Muscle of leg (tissue), 11 donors: ENCODE results near the gene CDK5R2. TPM values are rescaled to one million over a fixed set of nuclear protein-coding genes. Genes with fewer than 3 reads are reported as not detected.

Experiments
- DNase-seq: peaks from one replicate; pipeline ENCODE4 v3.0.0; 2013
- H3K27ac ChIP-seq: one replicate; pipeline ENCODE4 v1.5.1; 2013; ENCODE audit warnings: mild to moderate bottlenecking, low read length, control low read depth
- H3K27me3 ChIP-seq: one replicate; pipeline ENCODE4 v1.6.1; 2013; ENCODE audit warnings: low read length; ENCODE audit not compliant: control insufficient read depth, insufficient read depth
- H3K36me3 ChIP-seq: one replicate; pipeline ENCODE4 v1.6.1; 2013; ENCODE audit warnings: low read length; ENCODE audit not compliant: control insufficient read depth, insufficient read depth
- H3K4me1 ChIP-seq: one replicate; pipeline ENCODE4 v1.6.1; 2013; ENCODE audit warnings: low read length; ENCODE audit not compliant: control insufficient read depth, insufficient read depth
- H3K4me3 ChIP-seq: one replicate; pipeline ENCODE4 v1.5.1; 2013; ENCODE audit warnings: low read length, control low read depth
- H3K9me3 ChIP-seq: replicated peaks from 2 replicates; pipeline ENCODE4 v1.6.1; 2013; ENCODE audit warnings: low read depth, low read length; ENCODE audit not compliant: control insufficient read depth
- WGBS: methylation state at CpG from one replicate; pipeline ENCODE4 v1.1.5; 2013; ENCODE audit warnings: missing lambda C conversion rate; ENCODE audit not compliant: insufficient coverage; 5-methylcytosine and 5-hydroxymethylcytosine counted together
- polyA plus RNA-seq, 8 donors: library from polyadenylated mRNA; unstranded; fragments of 120-200 nt; gene quantifications; one replicate each; pipeline versions ENCODE4 v1.2.1 to v1.2.3, GENCODE V29; 2013; ENCODE audit warnings: inconsistent platforms in 1 of 8, low replicate concordance in 1 of 8; ENCODE audit not compliant: insufficient read length in 8 of 8, insufficient read depth in 1 of 8
- total RNA-seq: library from RNA; stranded (reverse); fragments of 120-200 nt; gene quantifications from one replicate; pipeline ENCODE4 v1.2.4, GENCODE V29; 2013

The CDK5R2 gene
- total and polyA plus RNA-seq, 9 donors: 0.04 to 0.16 (median 0.08) TPM; not detected in 3

DNA sequence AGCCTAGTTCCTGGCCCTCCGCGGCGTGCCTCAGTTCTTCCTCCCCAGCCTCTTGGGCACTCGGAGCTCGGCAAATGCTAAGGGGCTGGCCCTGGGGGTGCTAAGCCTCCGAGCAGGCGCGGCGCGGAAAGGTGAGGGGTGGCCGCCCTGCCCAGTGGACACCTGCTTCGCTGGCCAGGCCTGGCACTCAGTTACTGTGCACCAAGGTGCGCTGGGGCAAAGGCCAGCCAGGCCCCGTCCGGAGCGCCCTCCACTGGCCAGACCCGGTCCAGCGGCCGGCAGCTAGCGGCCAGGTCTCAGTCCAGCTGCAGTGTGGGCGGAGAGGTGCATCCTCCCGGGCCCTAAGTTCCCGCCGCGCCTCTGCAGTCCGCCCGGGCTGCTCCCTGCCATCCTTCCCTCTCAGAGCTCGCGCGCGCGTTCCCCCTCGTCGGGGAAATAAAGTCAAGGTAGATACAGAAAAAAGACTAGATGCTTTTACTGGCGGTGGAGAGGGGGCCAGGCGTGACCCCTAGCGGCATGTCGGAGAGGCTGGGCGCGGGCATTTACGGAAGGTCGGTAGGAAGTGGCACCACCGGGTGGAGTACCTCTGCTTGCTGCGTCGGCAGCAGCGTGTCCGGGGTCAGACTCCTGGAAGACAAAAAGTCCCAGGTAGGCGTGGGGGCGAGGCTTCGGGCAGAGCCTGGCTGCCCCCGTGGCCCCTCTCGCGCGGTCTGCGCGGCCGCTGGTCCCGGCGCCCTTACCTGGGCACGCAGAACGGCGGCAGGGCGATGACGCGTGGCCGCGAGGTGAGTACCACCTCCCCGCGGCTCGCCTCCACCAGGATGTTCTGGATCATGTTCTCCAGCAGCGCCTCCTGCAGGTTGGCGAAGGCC lies 43.2 kb downstream of the CDK5R2 start:
- Histone ChIP-seq H3K36me3 (no peaks in the 10 kb centered on the region), H3K9me3 (no peaks in the 10 kb centered on the region), H3K27ac (no peak overlapping the region), H3K4me1 (peaks cover 22% of the 10 kb centered on the region), H3K4me3 (no peak overlapping the region), H3K27me3 (peaks cover 91% of the 10 kb centered on the region)
- WGBS: 2% methylated on average over 67 of the region's 72 CpGs
- no peak for DNase-seq

GRCh38 chr2:219003267-219003634 lies 43.8 kb downstream of the CDK5R2 start:
- no peak for DNase-seq
- Histone ChIP-seq H3K36me3 (no peaks in the 10 kb centered on the region), H3K27me3 (peaks cover 85% of the 10 kb centered on the region), H3K27ac (no peak overlapping the region), H3K4me1 (peaks cover 21% of the 10 kb centered on the region), H3K9me3 (no peaks in the 10 kb centered on the region), H3K4me3 (no peak overlapping the region)
- WGBS: 1% methylated on average over 14 of the region's 20 CpGs

DNA sequence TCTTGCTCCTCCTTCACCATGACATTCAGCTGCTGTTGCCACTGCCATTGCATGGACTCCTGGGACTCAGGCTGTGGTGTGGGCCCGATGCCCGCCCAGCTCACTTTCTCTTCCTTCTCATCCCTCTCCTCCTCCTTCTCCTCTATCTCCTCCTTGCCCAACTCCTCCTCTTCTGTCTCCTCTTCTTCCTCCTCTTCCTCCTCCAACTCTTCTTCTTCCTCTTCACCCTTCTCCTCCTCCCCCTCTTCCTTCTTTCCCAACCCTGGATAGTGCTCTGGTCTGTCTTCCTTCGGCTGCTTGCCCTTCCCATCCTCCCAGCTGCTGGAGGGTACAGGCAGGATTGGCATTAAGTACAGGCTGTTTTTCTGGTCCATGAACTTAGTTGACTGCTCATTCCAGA lies 44.5 kb downstream of the CDK5R2 start:
- 48% methylated on average over 2 of the region's 3 CpGs for WGBS
- Histone ChIP-seq H3K27ac (no peak overlapping the region), H3K9me3 (no peaks in the 10 kb centered on the region), H3K27me3 (peaks cover 79% of the 10 kb centered on the region), H3K4me3 (no peak overlapping the region), H3K4me1 (peaks cover 16% of the 10 kb centered on the region), H3K36me3 (no peaks in the 10 kb centered on the region)
- DNase-seq: no peak

DNA sequence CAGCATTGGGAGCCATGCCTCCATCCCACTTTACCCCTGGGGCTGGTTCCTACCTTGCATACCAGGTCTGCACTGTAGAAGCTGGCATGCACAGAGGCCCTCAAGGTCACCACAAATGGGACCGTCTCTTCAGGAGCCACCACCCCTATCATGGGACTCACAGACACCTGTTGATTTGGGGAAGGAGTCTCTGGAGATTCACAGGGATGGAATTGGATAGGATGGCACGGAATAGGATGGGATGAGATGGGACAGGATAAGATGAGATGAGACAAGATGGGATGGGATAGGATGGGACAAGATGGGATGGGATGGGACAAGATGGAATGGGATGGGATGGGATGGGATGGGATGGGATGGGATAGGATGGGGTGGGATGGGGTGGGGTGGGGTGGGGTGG lies 49.8 kb downstream of the CDK5R2 start:
- DNase-seq: no peak
- Histone ChIP-seq H3K27me3 (peaks cover 45% of the 10 kb centered on the region), H3K9me3 (no peaks in the 10 kb centered on the region), H3K36me3 (no peaks in the 10 kb centered on the region), H3K4me3 (no peak overlapping the region), H3K27ac (no peak overlapping the region), H3K4me1 (no peaks in the 10 kb centered on the region)
- 56% methylated on average over 1 of the region's 2 CpGs for WGBS

DNA sequence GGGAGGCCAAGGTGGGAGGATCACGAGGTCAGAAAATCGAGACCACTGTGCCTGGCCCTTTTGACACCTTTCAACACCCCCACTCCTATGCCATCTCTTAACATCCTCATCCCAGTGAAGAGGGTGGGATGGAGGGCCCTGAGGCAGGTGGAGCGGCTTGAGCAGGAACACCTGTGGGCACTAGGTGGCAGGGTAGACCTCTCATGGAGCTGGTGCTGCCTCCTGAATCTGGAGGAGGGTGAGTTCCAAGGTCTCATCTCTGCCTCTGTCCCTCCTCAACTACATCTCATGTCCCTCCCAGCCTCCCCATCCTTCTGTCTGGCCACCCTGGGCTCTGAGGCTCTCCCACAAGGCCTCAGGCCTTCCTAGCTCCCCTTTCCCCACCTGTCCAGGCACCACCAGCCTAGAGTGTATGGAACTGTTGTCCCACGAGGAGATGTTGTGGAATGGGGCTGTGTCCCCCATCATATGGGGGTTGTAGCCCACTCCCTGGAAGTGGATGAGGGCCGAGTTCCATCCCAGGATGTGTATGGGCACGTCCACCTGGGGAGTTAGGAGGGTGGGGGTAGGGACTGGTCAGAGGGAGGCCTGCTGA lies 50.8 kb downstream of the CDK5R2 start:
- no CpG with 5 or more reads among the region's 6 CpGs for WGBS
- H3K27ac ChIP-seq: no peak overlapping the region
- no peaks in the 10 kb centered on the region for H3K4me1 ChIP-seq
- no peak overlapping the region for H3K4me3 ChIP-seq
- no peaks in the 10 kb centered on the region for H3K9me3 ChIP-seq
- H3K36me3 ChIP-seq: no peaks in the 10 kb centered on the region
- peaks cover 41% of the 10 kb centered on the region for H3K27me3 ChIP-seq
- no peak for DNase-seq

DNA sequence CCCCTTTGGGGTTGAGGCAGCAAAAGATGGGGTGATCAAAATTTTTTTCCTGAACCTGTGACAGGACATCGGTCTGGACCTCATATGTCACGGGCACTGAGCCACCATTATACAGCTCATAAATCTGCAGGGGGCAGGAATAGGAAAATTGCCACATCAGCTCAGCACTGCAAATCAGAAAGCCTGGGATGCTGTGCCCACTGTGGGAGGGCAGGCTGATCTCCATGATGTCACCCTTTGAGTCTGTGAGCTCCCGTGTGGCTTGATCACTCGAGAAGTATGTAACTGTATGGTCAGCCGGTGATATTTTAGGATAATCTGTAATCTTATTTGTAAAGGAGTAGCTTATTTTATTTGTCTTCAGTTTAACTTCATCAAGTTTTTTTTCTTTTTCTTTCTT lies 51.4 kb downstream of the CDK5R2 start:
- no peak for DNase-seq
- WGBS: no CpG with 5 or more reads among the region's 5 CpGs
- Histone ChIP-seq H3K4me1 (no peaks in the 10 kb centered on the region), H3K4me3 (no peak overlapping the region), H3K27ac (no peak overlapping the region), H3K9me3 (no peaks in the 10 kb centered on the region), H3K27me3 (peaks cover 35% of the 10 kb centered on the region), H3K36me3 (no peaks in the 10 kb centered on the region)

Other genes starting within 250 kb of the CDK5R2 start
- gene TTLL4, start 248.8 kb upstream of the CDK5R2 start, total RNA-seq: 9.7 TPM
- 10 to 100 TPM; 19.5 to 25.5 (median 21.1) TPM for gene TTLL4, start 248.8 kb upstream of the CDK5R2 start, polyA plus RNA-seq
- gene CYP27A1, start 177.5 kb upstream of the CDK5R2 start, total RNA-seq: 18.4 TPM
- 10 to 100 TPM; 11.8 to 26.8 (median 19.7) TPM for gene CYP27A1, start 177.5 kb upstream of the CDK5R2 start, polyA plus RNA-seq
- 19.3 TPM for gene PRKAG3, start 127.9 kb upstream of the CDK5R2 start, total RNA-seq
- 10 to 100 TPM in 7 of 8 donors, 1 to 10 TPM in 1; 9.9 to 22.6 (median 19.0) TPM for gene PRKAG3, start 127.9 kb upstream of the CDK5R2 start, polyA plus RNA-seq
- 0.09 TPM for gene WNT6, start 99.9 kb upstream of the CDK5R2 start, total RNA-seq
- gene WNT6, start 99.9 kb upstream of the CDK5R2 start, polyA plus RNA-seq: 1 to 10 TPM in 1 of 8 donors, under 1 TPM in 5, not detected in 2; 0.11 to 2.8 (median 0.13) TPM
- gene WNT10A, start 78.8 kb upstream of the CDK5R2 start, total RNA-seq: 0.04 TPM
- gene WNT10A, start 78.8 kb upstream of the CDK5R2 start, polyA plus RNA-seq: 1 to 10 TPM in 1 of 8 donors, under 1 TPM in 2, not detected in 5; 0.06 to 1.7 (median 0.07) TPM
- not detected for gene FEV, start 25.5 kb downstream of the CDK5R2 start, total RNA-seq
- under 1 TPM in 5 of 8 donors, not detected in 3; 0.08 to 0.62 (median 0.40) TPM for gene FEV, start 25.5 kb downstream of the CDK5R2 start, polyA plus RNA-seq
- gene CRYBA2, start 33.8 kb downstream of the CDK5R2 start, total RNA-seq: not detected
- not detected for gene CRYBA2, start 33.8 kb downstream of the CDK5R2 start, polyA plus RNA-seq
- not detected for gene CFAP65, start 81.8 kb downstream of the CDK5R2 start, total RNA-seq
- gene CFAP65, start 81.8 kb downstream of the CDK5R2 start, polyA plus RNA-seq: under 1 TPM in 2 of 8 donors, not detected in 6; 0.05 to 0.54 TPM
- 0.04 TPM for gene IHH, start 101.3 kb downstream of the CDK5R2 start, total RNA-seq
- 1 to 10 TPM in 1 of 8 donors, under 1 TPM in 4, not detected in 3; 0.05 to 3.2 (median 0.19) TPM for gene IHH, start 101.3 kb downstream of the CDK5R2 start, polyA plus RNA-seq
- 14.1 TPM for gene NHEJ1, start 201.1 kb downstream of the CDK5R2 start, total RNA-seq
- gene NHEJ1, start 201.1 kb downstream of the CDK5R2 start, polyA plus RNA-seq: 10 to 100 TPM; 11.4 to 18.5 (median 13.6) TPM
- gene SLC23A3, start 210.4 kb downstream of the CDK5R2 start, total RNA-seq: 1.5 TPM
- 1 to 10 TPM in 3 of 8 donors, under 1 TPM in 5; 0.59 to 1.7 (median 0.95) TPM for gene SLC23A3, start 210.4 kb downstream of the CDK5R2 start, polyA plus RNA-seq
- gene CNPPD1, start 217.3 kb downstream of the CDK5R2 start, total RNA-seq: 23.4 TPM
- 10 to 100 TPM; 32.5 to 40.8 (median 37.1) TPM for gene CNPPD1, start 217.3 kb downstream of the CDK5R2 start, polyA plus RNA-seq
- 28.9 TPM for gene RETREG2, start 218.6 kb downstream of the CDK5R2 start, total RNA-seq
- gene RETREG2, start 218.6 kb downstream of the CDK5R2 start, polyA plus RNA-seq: 10 to 100 TPM; 37.6 to 57.7 (median 47.0) TPM
- 26.6 TPM for gene ZFAND2B, start 247.1 kb downstream of the CDK5R2 start, total RNA-seq
- 10 to 100 TPM; 18.8 to 31.9 (median 22.8) TPM for gene ZFAND2B, start 247.1 kb downstream of the CDK5R2 start, polyA plus RNA-seq